IMR-90 (cell line): ENCODE data around the gene GPX1.

ENCODE experiments used
- FOS ChIP-seq: fragments of 150-350 bp; IDR thresholded peaks from 2 replicates; pipeline ENCODE4 v1.6.1; 2016; ENCODE audit warnings: low read depth, low read length
- MAFK ChIP-seq: IDR thresholded peaks from 2 replicates; pipeline ENCODE4 v1.6.1; 2012; ENCODE audit warnings: low read depth, low read length, improper control_type of control experiment
- POLR2A ChIP-seq: IDR thresholded peaks from 2 replicates; pipeline ENCODE4 v1.6.1; 2012; ENCODE audit warnings: mild to moderate bottlenecking, low read depth, low read length
- RCOR1 ChIP-seq: IDR thresholded peaks from 2 replicates; pipeline ENCODE4 v1.6.1; 2012; ENCODE audit warnings: mild to moderate bottlenecking, low read length, improper control_type of control experiment; ENCODE audit not compliant: insufficient replicate concordance
- TF ChIP-seq, protein P1 (sequence below): conservative IDR thresholded peaks from 2 replicates; pipeline ENCODE4 v1.5.1; 2012; ENCODE audit warnings: mild to moderate bottlenecking, low read depth, low read length, improper control_type of control experiment
- TF ChIP-seq, protein P2 (sequence below): fragments of 150-350 bp; IDR thresholded peaks from 2 replicates; pipeline ENCODE4 v1.6.1; 2017; ENCODE audit warnings: mild to moderate bottlenecking, antibody characterized with exemption, low read length, low read depth

DNA sequence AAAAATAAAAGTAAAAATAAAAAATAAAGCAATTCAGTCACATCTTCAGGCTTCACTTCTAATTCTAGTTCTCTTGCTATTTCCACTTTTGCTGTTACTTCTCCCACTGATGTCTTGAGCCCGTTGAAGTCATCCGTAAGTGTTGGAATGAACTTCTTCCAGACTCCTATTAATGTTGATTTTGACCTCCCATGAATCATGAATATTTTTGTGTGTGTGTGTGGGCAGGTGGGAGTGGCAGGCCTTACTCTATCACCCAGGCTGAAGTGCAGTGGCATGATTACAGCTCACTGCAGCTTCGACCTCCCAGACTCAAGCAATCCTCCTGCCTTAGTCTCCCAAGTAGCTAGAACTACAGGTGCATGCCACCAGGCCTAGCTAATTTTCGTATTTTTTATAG is 29.0 kb downstream of the GPX1 start:
- TF ChIP-seq, protein P1, sequence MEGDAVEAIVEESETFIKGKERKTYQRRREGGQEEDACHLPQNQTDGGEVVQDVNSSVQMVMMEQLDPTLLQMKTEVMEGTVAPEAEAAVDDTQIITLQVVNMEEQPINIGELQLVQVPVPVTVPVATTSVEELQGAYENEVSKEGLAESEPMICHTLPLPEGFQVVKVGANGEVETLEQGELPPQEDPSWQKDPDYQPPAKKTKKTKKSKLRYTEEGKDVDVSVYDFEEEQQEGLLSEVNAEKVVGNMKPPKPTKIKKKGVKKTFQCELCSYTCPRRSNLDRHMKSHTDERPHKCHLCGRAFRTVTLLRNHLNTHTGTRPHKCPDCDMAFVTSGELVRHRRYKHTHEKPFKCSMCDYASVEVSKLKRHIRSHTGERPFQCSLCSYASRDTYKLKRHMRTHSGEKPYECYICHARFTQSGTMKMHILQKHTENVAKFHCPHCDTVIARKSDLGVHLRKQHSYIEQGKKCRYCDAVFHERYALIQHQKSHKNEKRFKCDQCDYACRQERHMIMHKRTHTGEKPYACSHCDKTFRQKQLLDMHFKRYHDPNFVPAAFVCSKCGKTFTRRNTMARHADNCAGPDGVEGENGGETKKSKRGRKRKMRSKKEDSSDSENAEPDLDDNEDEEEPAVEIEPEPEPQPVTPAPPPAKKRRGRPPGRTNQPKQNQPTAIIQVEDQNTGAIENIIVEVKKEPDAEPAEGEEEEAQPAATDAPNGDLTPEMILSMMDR: no peak
- TF ChIP-seq MAFK: no peak
- no peak for TF ChIP-seq POLR2A
- TF ChIP-seq FOS: no peak
- TF ChIP-seq, protein P2, sequence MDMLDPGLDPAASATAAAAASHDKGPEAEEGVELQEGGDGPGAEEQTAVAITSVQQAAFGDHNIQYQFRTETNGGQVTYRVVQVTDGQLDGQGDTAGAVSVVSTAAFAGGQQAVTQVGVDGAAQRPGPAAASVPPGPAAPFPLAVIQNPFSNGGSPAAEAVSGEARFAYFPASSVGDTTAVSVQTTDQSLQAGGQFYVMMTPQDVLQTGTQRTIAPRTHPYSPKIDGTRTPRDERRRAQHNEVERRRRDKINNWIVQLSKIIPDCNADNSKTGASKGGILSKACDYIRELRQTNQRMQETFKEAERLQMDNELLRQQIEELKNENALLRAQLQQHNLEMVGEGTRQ: no peak
- no peak for TF ChIP-seq RCOR1
